Measurements from ENCODE around the gene SLC13A3.

SLC13A3 gene

DNA sequence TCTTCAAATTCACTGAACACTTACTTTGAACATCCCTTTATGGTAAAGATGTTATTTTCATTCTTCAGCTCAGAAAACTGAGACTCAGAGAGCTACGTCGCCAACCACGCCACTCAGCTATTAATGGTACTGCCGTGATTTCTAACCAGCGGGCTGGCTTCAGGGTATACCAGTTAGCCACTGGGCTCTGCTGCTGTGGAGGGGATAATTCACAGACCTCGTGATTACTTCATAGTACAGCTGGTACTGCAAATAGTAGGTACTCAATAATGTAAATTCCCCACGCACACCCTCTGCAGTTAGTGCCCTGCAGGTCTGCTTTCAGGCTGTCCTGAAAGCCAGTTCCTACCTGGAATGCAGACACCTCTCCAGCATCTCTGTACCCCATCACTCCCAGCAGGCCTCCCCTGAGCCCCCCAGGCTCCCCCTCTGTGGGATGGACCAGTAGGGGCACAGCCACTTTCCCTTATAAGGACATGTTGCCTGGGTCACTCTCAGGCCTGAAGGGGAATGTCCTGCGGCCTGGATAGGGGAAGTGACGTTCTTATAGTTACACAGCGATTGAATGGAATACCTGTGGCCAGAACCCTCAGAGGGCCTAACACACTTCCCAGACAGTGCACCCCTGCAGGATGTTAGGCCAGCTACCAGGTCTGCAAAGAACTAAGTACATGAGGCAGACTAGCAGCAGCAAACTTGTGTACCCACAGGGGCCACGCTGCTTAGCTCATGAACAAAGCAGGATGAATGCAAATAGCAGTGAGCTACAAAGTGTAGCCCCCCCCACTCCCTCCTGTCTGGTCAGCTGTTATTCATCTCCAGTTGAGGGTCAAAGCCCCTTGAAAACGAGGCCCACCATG is 99.5 kb downstream of the SLC13A3 start:
- no peak for DNase-seq

DNA sequence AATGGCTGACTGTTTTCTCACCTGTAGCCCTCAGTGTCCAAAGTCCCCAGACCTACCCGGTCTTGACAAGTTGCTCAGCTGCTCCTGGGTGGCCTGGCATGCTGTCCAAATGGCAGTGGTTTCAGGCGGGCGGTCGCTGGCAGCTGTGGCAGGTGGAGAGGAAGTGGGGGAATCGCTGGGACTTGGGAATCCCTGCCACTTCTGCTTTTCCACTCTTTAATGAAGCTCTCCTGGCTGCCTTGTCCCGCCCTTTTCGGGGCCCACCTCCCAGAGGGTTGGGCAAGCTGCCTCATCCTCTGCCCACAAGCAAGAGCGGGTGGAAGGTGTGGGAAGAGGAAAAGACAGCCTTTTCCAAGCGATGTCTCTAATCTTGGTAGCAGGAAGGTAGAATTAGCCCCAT is 100.8 kb downstream of the SLC13A3 start, which contains the start of gene OCSTAMP:
Gene OCSTAMP (minus strand): TSS at position 194 of the 400 bp plus-strand sequence. CDS start 94 bp downstream, at position 100.
- no peak for DNase-seq

DNA sequence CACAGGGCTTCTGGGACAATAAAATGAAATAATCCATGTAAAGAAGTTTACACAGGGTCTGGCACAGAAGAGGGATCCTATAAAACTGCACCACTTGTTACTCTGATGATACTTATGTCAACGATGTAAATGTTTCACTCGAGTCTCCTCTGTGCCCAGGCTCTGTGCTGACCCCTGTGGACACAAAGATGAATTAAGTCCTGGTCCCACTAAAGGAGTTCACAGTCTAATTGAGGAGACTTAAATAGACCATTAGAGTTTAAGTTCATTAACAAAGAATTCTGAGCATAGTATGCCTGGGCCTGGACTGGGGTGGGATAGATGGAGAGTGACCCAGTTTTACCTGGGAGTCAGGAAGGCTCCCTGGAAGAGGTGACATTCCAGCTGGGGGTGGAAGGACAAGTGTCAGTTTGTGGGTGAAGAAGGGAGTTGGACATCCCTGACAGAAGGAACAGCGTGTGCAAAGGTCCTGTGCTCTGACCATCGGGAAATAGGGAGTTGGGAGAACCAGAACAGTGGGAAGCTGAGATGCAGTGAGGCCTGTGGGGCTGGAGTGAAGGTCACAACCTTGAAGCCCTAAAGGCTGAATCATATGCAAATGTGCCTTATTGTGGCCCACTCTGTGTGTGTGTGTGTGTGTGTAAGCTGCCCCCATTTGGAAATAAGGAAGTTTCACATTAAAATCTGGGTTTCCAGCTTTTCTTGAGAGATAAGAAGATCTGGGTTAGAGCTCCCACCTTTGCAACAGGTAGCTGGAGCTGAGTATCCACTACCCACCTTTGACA is 101.9 kb downstream of the SLC13A3 start:
- no peak for DNase-seq

DNA sequence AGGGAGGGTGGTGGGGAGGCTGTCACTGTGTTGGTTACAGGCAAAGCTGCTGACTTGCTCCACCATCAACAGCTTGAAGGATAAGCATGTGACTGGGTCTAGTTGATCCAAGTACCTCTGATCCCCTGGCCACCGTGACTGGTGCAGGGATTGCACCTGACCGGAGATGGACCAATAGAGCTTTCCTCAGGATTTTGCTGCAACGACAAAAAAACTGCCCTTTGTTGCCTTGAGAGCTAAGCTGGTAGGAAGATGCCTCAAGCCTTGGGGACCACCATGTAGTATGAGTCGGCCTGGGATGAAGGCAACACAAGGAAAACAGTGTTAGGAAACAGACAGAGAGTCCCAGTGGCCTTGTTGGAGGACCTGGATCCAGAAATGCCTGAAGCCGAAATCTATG is 102.6 kb downstream of the SLC13A3 start:
- no peak for DNase-seq

GRCh38 chr20:46547995-46548394 is 103.3 kb downstream of the SLC13A3 start:
- no peak for DNase-seq

DNA sequence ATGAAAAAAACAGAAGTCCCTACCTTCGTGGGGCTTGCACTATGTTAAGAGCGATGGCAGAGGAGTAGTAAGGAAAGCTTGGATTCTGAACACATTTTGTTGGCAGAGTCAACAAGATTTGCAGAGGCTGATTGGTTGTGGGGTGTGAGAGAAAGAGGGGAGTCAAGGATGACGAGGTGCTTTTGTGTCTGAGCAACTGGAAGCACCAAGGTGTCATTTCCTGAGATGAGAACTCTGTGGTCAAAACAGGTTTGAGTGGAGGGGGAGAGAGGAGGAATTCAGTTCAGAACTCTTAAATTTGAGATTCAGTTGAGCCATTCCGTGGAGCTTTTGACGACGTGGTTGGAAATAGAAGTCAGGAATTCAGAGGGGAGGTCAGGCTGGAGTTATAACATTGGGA is 104.3 kb downstream of the SLC13A3 start:
- no peak for DNase-seq

DNA sequence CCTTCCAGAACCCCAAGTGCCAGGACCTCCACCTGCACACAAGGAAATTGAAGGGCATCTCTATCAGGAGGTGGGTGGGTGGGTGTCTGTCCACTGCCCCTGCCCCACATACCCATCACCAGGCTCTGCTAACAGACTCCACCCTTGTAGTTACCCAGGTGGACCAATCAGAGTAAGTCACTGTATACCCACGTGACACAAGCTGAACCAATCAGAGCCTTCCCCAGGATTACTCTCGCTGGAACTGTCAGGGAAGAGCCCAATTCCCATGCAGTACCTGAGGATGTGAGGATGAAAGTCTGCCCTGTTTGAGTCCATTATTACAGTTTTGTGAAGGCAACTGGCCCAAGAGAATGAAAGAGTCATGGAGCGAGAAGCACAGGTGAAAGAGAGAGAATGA is 105.0 kb downstream of the SLC13A3 start:
- no peak for DNase-seq

DNA sequence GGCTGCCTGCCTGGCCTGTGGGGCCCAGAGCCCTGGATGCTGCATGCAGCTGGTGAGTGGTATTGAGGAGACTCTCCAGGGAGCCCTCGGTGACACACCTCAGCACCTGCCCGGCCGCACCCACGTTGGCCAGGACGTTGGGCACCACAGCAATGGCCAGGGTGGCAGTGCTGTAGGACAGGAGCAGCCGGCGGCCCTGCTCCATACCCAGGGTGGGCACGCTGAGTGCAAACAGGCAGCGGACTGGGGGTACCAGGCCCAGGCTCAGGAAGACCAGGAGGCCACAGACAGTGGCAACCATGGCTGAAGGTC is 105.5 kb downstream of the SLC13A3 start:
- DNase-seq: no peak

GRCh38 chr20:46545077-46545826 is 106.0 kb downstream of the SLC13A3 start:
- DNase-seq: no peak

DNA sequence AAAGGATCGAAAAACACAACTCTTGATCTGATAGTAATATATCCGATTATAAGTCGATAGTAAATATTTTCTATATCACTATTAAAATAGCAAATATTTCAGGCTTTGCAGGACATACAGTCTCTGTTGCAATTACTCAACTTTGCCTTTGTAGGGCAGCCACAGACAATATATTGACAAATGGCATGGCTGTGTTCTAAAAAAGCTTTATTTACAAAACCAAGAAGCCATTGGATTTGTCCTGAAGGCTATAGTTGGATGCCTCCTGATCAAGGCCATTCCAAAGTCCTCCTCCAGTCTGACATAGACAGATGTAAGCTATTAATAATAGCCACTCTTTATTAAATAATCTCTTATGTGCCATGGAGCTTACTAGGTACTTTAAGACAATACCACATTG is 106.7 kb downstream of the SLC13A3 start:
- no peak for DNase-seq

GRCh38 chr20:46543959-46544358 is 107.3 kb downstream of the SLC13A3 start:
- no peak for DNase-seq

GRCh38 chr20:46543033-46543432 is 108.2 kb downstream of the SLC13A3 start:
- DNase-seq: no peak

- no peak for DNase-seq
Observed at GRCh38 chr20:46541229-46541935, 109.9 kb downstream of the SLC13A3 start.

DNA sequence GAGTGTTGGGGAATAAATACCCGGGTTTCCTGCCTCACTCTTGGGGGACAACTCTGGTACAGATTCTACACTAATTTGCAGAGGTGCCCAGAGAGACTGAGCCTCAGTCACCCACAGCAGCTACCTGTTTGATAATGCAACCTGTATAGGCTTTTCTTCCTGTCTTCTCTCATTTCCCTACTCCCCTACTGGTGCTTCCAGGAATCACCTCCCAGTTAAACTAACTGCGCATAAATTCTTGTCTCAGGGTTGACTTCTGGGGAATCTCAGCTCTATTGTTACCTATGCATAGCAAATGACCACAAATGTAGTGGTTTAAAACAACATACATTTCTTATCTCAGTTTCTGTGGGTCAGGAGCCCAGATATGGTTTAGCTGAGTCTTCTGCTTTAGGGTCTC is 112.1 kb downstream of the SLC13A3 start:
- no peak for DNase-seq

DNA sequence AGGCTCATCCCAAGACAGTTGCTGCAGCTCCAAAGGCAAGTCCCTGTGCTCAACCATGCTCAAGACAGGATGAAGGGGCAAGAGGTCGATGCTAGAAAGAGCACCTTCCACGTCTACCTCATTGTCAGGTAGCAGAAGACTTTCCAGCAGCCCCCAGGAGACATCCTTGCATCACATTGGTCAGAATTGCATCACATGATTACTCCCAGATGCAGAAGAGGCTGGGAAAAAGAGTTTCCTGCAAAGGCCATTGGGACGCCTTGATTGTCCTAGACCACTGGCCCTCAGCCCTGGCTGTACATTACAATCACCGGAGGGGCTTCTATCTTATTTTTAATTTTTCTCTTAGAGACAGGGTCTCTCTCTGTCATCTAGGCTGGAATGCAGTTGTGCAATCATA is 120.6 kb downstream of the SLC13A3 start:
- DNase-seq: no peak

DNA sequence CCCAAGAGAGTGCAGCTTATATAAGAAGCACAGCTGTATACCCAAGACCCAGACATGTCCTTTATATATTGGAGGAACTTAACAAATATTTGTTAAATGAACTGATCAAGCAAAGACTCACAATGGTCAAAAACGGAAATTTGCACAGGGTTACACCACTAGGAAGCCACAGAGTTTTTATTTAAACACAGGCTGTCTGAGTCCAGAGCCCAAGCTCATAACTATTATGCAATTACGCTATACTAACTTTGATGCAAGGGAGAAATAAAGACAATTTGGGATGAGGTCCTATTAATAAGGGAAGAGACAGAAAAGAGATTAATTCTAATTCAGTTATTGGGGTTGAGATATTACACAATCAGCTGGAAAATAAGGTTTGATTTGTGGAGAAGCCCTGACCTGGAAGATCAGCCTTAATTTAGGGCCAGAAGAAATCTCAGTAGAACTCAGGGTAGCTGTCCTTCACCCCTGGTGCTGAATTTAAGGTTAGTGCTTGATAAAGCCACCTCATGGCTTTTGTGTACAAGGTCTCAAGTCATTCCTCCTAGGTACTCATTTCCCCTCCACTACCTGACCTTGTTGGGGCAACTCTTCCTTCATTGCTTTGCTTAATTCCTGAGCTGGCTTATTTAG is 127.4 kb downstream of the SLC13A3 start:
- DNase-seq: no peak

DNA sequence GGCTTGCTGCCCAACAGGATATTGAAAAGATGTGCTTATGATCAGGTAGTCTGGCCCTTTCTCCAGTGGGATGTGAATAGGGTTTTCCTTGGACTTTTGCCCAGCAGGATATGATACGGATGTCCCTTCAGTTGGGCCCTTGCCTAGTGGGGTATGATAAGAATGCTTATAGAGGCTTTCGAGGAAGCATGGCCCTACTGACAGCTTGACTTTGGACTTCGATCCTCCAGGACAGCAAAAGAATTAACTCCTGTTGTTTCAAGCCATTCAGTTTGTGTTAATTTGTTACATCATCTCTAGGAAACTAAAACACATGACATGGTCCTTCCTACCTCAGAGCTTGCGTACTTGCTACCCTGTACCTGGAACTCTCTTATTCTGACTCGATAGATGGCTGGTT is 128.2 kb downstream of the SLC13A3 start:
- no peak for DNase-seq

DNA sequence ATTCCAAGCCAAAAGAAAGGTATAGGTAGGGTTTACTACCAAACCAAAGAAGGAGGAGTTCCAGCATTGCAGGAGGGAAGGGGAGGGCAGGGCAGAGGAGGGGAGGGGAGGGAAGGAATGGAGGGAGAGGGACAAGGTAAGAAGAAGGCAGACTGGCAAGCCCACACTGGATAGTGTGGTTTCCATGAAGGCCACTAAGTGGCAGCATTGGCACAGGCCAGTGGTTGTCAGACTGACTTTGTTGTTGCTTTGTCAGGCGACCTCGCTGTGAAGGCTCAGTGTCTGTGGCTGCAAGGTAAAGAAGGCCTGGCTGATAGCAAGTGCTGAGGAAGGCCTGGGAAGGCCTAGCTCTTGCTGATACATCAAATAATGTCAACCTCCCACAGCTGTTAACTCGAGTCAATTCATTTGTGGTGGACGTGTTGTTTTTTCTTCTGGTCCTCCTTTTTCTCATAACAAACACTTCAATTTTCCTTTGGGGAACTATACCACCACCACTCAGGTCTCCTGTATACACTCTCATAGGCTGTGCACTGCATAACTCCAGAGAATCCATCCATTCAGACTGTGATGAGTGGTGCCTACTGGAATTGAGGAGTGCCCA is 130.2 kb downstream of the SLC13A3 start:
- DNase-seq: peak; percentile 50

- DNase-seq: no peak
Observed at GRCh38 chr20:46520540-46520939, 130.7 kb downstream of the SLC13A3 start.

GRCh38 chr20:46519471-46520068 is 131.7 kb downstream of the SLC13A3 start:
- no peak for DNase-seq
